ENCODE data around the gene LHFPL6.

LHFPL6 gene

DNA sequence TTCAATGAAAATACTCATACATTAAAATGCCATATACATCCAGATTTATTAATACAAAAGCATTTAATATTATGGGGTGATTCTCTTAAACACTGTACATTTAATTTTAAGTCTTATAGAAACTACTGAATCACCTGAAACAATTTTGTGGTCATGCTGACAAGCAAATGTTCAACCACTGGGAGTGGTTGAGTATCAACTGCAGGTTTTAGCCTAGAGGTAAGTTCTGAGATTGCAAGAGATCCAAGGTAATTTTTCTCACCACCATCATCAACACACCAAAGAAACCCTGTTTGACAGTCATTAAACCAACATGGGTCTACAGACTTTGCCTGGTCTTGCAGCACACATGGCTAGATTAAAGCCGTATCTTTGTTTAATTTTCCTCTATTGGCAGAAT, 196.3 kb downstream of the LHFPL6 start:
- Histone ChIP-seq H3K9ac (ENCODE audit: low read length) (no peak overlapping the region), H3K27me3 (ENCODE audit: control insufficient read depth, insufficient read depth, low read length) (no peaks in the 10 kb centered on the region), H3K27ac (ENCODE audit: low read length) (no peak overlapping the region), H3K36me3 (ENCODE audit: control insufficient read depth, low read depth, low read length) (no peaks in the 10 kb centered on the region), H3K4me3 (ENCODE audit: low read length) (no peak overlapping the region), H3K9me3 (ENCODE audit: control insufficient read depth, low read depth, low read length) (no peaks in the 10 kb centered on the region), H3K4me1 (ENCODE audit: control insufficient read depth, low read depth, low read length) (peaks cover 40% of the 10 kb centered on the region)

DNA sequence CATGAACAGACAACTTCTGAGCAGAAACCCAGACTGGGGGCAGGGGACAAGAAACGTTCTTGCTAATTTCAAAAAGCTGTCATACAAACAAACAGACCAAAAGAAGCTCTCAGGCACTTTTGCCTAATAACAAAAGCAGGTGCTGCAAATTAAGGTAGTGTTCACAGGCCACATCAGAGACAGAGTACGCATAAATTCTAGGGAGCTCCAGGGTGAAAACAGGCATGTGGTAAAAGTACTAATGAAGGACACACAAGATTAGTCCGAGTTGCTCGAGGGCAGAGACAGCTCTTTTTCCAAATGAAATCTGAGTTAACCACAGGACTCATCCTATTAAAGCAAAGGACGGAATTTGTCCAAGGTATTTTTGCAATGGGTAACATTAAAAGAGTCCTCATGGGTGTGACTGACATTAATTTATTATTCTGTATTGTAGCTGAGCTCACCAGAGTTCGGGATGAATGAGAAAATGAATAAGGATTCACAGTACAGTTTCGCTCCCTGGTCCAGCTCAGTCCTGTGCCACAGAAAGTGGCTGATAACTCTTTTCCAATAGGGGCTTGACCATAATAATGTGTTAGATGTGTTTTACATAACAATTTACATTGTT, 197.3 kb downstream of the LHFPL6 start:
- H3K9ac ChIP-seq (ENCODE audit: low read length) = no peak overlapping the region
- no peak overlapping the region for H3K4me3 ChIP-seq (ENCODE audit: low read length)
- no peaks in the 10 kb centered on the region for H3K27me3 ChIP-seq (ENCODE audit: control insufficient read depth, insufficient read depth, low read length)
- H3K27ac ChIP-seq (ENCODE audit: low read length) = no peak overlapping the region
- no peaks in the 10 kb centered on the region for H3K9me3 ChIP-seq (ENCODE audit: control insufficient read depth, low read depth, low read length)
- H3K4me1 ChIP-seq (ENCODE audit: control insufficient read depth, low read depth, low read length) = peaks cover 41% of the 10 kb centered on the region
- no peaks in the 10 kb centered on the region for H3K36me3 ChIP-seq (ENCODE audit: control insufficient read depth, low read depth, low read length)

DNA sequence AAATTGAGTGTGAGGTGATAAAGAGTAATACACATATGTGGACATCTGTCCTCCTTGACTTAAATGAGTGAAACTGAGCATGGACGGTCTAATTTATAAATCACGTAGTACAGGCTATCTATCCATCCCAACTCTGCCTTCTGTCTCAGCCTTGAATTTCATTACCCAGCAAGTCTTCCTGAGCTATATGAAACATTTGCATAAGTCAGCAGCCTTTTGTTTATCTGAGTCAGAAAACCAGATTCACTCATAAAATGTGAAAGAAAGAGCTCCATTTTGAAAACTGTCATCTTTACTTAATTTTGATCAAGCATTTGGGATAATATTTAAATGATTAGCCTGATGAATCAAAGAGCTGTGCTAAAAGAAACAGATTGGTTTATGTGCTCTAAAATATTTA, 197.9 kb downstream of the LHFPL6 start:
- Histone ChIP-seq H3K9ac (ENCODE audit: low read length) (no peak overlapping the region), H3K27ac (ENCODE audit: low read length) (no peak overlapping the region), H3K4me3 (ENCODE audit: low read length) (no peak overlapping the region), H3K27me3 (ENCODE audit: control insufficient read depth, insufficient read depth, low read length) (no peaks in the 10 kb centered on the region), H3K4me1 (ENCODE audit: control insufficient read depth, low read depth, low read length) (peaks cover 35% of the 10 kb centered on the region), H3K36me3 (ENCODE audit: control insufficient read depth, low read depth, low read length) (no peaks in the 10 kb centered on the region), H3K9me3 (ENCODE audit: control insufficient read depth, low read depth, low read length) (no peaks in the 10 kb centered on the region)

DNA sequence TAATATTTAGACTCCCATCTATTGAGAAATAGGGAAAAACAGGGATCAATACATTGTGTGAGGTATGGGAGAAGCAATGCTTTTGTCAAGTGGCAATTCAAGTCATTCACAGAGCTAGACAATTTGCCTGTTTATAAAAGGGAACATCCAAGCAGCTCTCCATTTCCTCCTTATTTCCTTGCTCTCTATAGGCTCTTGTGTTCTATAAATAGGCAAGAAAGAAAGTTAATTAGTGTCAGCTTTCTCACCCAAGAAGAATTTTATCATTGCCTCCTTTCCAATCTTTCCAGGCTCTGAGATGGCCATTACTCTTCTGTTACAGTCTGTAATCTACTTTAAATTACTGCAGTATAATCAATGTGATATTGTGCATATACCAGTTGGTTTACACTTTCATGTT, 199.9 kb downstream of the LHFPL6 start:
- Histone ChIP-seq H3K36me3 (ENCODE audit: control insufficient read depth, low read depth, low read length) (no peaks in the 10 kb centered on the region), H3K9me3 (ENCODE audit: control insufficient read depth, low read depth, low read length) (no peaks in the 10 kb centered on the region), H3K27ac (ENCODE audit: low read length) (no peak overlapping the region), H3K4me3 (ENCODE audit: low read length) (no peak overlapping the region), H3K4me1 (ENCODE audit: control insufficient read depth, low read depth, low read length) (peaks cover 27% of the 10 kb centered on the region), H3K9ac (ENCODE audit: low read length) (no peak overlapping the region), H3K27me3 (ENCODE audit: control insufficient read depth, insufficient read depth, low read length) (peaks cover 8% of the 10 kb centered on the region)

DNA sequence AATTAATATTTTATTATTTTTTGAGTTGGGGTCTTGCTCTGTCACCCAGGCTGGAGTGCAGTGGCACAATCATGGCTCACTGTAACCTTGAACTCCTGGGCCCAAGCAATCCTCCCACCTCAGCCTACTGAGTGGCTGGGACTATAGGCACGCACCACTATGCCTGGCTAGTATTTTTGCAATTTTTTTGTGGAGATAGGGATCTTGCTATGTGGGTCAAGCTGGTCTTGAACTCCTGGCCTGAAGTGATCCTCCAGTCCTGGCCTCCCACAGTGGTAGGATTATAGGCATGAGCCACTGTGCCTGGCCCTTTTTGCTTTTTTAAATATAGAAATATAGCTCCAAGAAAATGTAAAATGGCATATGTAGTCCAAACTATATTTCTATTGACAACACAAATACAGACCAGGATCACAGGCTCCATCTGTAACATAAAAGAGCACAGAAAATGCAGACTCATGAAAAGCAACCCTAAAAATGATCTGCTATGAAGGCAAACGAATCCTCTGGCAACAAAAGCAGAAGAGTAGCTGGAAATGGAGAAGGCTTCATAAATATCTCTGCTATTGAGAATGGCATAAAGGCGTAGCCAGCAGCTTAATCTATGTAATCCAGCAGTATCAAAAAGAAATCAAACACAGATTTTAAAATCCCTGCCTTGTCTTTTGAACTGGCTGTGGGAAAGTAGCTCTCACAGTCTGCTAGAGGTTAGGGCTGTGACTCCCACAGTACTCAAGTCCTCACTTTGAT, 200.6 kb downstream of the LHFPL6 start:
- Histone ChIP-seq H3K4me3 (ENCODE audit: low read length) (no peak overlapping the region), H3K27me3 (ENCODE audit: control insufficient read depth, insufficient read depth, low read length) (peaks cover 8% of the 10 kb centered on the region), H3K9ac (ENCODE audit: low read length) (no peak overlapping the region), H3K27ac (ENCODE audit: low read length) (no peak overlapping the region), H3K9me3 (ENCODE audit: control insufficient read depth, low read depth, low read length) (no peaks in the 10 kb centered on the region), H3K4me1 (ENCODE audit: control insufficient read depth, low read depth, low read length) (peaks cover 27% of the 10 kb centered on the region), H3K36me3 (ENCODE audit: control insufficient read depth, low read depth, low read length) (no peaks in the 10 kb centered on the region)

DNA sequence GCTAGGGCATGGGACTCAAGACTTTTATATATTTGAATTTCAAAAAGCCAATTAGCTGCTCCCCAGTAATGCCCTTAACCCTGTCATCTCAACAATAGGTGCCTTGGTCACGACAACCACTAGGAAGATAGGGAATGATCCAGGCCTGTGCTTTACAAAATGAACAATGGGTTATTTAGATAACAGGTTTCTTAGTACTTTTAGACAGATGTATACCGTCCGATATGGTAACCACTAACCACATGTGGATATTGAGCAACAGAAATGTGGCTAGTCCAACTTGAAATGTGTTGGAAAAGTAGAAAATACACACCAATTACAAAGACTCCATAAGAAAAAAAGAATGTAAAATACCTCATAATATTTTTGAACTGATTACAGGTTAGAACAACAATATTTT, 201.2 kb downstream of the LHFPL6 start:
- Histone ChIP-seq H3K27ac (ENCODE audit: low read length) (no peak overlapping the region), H3K9ac (ENCODE audit: low read length) (no peak overlapping the region), H3K27me3 (ENCODE audit: control insufficient read depth, insufficient read depth, low read length) (peaks cover 8% of the 10 kb centered on the region), H3K36me3 (ENCODE audit: control insufficient read depth, low read depth, low read length) (no peaks in the 10 kb centered on the region), H3K9me3 (ENCODE audit: control insufficient read depth, low read depth, low read length) (no peaks in the 10 kb centered on the region), H3K4me1 (ENCODE audit: control insufficient read depth, low read depth, low read length) (peaks cover 24% of the 10 kb centered on the region), H3K4me3 (ENCODE audit: low read length) (no peak overlapping the region)

DNA sequence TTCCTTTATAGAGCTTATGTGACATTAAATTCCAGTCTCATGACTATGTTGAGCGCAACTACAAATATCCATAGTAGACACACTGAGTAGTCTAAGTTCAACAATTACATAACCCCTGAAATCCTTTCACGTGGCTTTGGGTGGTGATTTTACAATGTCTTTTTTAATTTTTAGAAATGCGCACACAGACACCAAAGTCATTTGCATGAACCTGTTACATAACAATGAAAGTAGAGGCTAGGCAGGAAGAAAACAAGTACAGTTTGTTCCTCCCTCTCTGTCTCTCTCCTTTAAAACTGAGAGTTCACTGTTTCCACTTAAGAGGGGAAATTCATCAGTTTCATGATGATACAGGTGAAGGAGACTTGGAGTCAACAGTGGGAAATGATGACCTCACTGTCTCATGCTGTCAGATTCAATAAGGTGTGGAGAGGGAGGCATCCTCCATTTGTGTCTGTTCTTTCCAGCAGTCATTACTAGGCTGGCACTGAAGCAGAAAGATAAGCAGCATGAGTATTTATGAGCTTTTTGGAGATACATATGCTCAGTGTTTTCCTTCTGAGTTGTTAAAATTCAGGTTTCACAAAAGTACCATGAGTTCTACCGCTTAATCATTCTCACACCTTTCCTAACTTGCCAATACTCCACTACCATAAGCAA, 201.8 kb downstream of the LHFPL6 start:
- H3K9me3 ChIP-seq (ENCODE audit: control insufficient read depth, low read depth, low read length) = no peaks in the 10 kb centered on the region
- peaks cover 23% of the 10 kb centered on the region for H3K4me1 ChIP-seq (ENCODE audit: control insufficient read depth, low read depth, low read length)
- no peak overlapping the region for H3K4me3 ChIP-seq (ENCODE audit: low read length)
- H3K36me3 ChIP-seq (ENCODE audit: control insufficient read depth, low read depth, low read length) = no peaks in the 10 kb centered on the region
- H3K27ac ChIP-seq (ENCODE audit: low read length) = no peak overlapping the region
- no peak overlapping the region for H3K9ac ChIP-seq (ENCODE audit: low read length)
- peaks cover 10% of the 10 kb centered on the region for H3K27me3 ChIP-seq (ENCODE audit: control insufficient read depth, insufficient read depth, low read length)

DNA sequence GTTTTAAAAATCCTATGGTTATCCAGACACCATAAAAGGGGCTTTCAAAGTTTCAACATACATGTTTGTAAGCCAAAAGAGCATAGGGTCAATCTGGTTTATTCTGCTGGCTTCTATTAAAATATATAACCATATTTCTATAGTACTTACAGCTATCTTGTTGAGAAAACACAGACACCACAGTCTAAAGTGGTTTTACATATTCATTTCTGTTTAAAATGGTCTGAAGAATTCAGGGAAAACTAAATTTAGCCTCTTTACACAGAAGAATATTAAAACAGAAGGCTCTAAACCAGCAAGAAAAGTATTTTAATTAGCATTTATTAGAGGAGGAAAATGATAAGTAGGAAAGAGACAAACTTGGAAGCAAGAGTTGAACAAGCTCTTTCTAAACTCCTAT, 203.9 kb downstream of the LHFPL6 start:
- Histone ChIP-seq H3K36me3 (ENCODE audit: control insufficient read depth, low read depth, low read length) (no peaks in the 10 kb centered on the region), H3K4me3 (ENCODE audit: low read length) (no peak overlapping the region), H3K27me3 (ENCODE audit: control insufficient read depth, insufficient read depth, low read length) (peaks cover 29% of the 10 kb centered on the region), H3K4me1 (ENCODE audit: control insufficient read depth, low read depth, low read length) (peaks cover 10% of the 10 kb centered on the region), H3K27ac (ENCODE audit: low read length) (no peak overlapping the region), H3K9ac (ENCODE audit: low read length) (no peak overlapping the region), H3K9me3 (ENCODE audit: control insufficient read depth, low read depth, low read length) (no peaks in the 10 kb centered on the region)

DNA sequence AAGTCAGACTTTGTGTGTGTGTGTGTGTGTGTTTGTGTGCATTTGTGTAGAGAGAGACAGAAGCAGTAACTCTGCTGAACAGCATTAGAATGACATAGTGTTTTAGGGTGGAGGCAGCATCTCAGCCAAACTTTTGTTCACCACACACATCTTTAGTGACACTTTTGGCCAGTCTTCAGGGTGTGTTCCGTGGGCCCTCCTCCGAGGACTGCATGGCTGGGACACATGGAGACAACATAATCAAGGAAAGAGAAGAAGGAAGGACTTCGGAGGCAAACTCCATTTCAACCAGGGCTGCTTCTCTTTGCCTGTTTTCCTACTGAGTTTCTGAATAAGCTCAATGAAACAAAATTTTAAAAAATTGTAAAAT, 205.1 kb downstream of the LHFPL6 start:
- H3K27ac ChIP-seq (ENCODE audit: low read length) = no peak overlapping the region
- no peaks in the 10 kb centered on the region for H3K36me3 ChIP-seq (ENCODE audit: control insufficient read depth, low read depth, low read length)
- H3K9me3 ChIP-seq (ENCODE audit: control insufficient read depth, low read depth, low read length) = no peaks in the 10 kb centered on the region
- H3K4me3 ChIP-seq (ENCODE audit: low read length) = no peak overlapping the region
- peaks cover 10% of the 10 kb centered on the region for H3K4me1 ChIP-seq (ENCODE audit: control insufficient read depth, low read depth, low read length)
- H3K27me3 ChIP-seq (ENCODE audit: control insufficient read depth, insufficient read depth, low read length) = peaks cover 42% of the 10 kb centered on the region
- no peak overlapping the region for H3K9ac ChIP-seq (ENCODE audit: low read length)

DNA sequence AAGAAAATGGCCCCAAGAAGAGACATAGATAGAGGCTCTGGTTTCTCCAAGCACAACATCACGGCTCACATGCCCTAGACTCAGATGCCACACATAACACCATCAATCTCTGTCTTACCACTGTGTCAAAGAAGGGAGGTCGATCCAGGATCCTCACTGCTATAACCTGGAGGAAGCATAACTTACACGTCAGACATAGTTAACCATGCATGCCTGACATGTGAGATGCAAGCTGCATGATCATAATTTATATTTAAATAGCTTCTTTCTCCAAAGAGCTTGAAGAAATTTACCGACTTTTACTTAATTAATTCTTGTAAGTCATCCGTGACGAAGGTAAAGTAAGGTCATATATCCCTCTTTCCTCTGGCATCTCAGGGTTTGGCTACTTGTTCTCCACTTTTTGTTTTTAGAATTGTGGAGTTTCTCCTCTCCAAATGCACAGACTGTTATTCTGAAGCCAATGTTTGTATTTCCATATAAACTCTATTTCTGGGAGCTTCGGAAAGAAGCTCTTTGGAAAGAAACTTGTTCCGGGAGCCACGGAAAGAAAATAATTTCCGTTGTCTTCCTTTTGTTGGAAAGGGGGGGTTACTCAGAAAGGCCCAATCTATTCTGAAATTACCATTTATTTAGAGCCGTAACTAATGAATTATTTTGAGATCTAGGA, 205.6 kb downstream of the LHFPL6 start:
- no peak overlapping the region for H3K27ac ChIP-seq (ENCODE audit: low read length)
- no peak overlapping the region for H3K4me3 ChIP-seq (ENCODE audit: low read length)
- no peaks in the 10 kb centered on the region for H3K36me3 ChIP-seq (ENCODE audit: control insufficient read depth, low read depth, low read length)
- peaks cover 10% of the 10 kb centered on the region for H3K4me1 ChIP-seq (ENCODE audit: control insufficient read depth, low read depth, low read length)
- peaks cover 42% of the 10 kb centered on the region for H3K27me3 ChIP-seq (ENCODE audit: control insufficient read depth, insufficient read depth, low read length)
- no peaks in the 10 kb centered on the region for H3K9me3 ChIP-seq (ENCODE audit: control insufficient read depth, low read depth, low read length)
- no peak overlapping the region for H3K9ac ChIP-seq (ENCODE audit: low read length)

DNA sequence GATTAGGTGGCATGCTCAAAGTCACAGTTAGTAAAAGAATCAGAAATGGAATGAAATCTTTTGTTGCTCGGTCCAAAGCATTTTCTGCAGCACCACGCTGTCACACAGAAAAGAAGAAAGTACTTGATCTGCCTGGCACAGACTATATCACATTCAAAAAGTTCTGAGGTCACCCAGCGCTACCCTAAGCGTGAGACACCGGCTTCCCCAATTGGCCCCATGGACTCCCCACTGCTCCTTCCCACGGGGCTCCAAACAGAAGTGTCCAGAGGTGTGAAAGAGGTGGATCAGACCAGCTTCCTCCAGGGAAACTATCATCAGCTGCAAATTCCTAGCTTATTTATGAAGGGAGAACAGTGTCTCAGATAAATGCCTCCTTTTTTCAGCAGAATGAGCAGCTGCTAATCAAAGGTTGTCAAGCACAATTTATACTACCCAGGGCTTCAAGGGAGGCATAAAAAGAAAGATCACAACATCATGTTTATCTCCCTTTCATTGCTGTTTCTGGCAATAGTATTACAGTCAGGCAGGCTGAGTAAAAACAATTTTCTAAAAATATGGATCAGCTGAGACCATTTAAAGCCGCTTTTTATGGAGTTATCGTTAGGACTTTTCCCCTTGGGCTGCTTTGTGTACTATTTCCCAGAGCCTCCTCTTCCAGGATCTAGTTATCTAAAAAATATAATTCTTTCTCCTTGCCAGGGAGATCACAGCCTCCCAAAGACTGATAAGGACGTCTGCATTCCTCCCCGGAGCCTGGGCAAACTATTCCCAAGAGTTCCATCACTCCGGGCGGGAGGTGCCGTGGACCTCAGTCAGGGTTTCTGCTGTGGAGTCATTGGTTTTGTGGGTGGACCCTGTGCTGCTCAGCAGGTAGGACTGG, 208.0 kb downstream of the LHFPL6 start:
- no peak overlapping the region for H3K9ac ChIP-seq (ENCODE audit: low read length)
- H3K27ac ChIP-seq (ENCODE audit: low read length) = no peak overlapping the region
- no peaks in the 10 kb centered on the region for H3K4me1 ChIP-seq (ENCODE audit: control insufficient read depth, low read depth, low read length)
- no peak overlapping the region for H3K4me3 ChIP-seq (ENCODE audit: low read length)
- H3K36me3 ChIP-seq (ENCODE audit: control insufficient read depth, low read depth, low read length) = no peaks in the 10 kb centered on the region
- H3K9me3 ChIP-seq (ENCODE audit: control insufficient read depth, low read depth, low read length) = no peaks in the 10 kb centered on the region
- H3K27me3 ChIP-seq (ENCODE audit: control insufficient read depth, insufficient read depth, low read length) = peaks cover 65% of the 10 kb centered on the region

All from iPS-18a (cell line).